ENCODE measurements around the gene UCMA. TPM values are rescaled to one million over a fixed set of nuclear protein-coding genes. Genes with fewer than 3 reads are reported as not detected.

UCMA gene
- total RNA-seq, 6 donors from 2014 or later: not detected

DNA sequence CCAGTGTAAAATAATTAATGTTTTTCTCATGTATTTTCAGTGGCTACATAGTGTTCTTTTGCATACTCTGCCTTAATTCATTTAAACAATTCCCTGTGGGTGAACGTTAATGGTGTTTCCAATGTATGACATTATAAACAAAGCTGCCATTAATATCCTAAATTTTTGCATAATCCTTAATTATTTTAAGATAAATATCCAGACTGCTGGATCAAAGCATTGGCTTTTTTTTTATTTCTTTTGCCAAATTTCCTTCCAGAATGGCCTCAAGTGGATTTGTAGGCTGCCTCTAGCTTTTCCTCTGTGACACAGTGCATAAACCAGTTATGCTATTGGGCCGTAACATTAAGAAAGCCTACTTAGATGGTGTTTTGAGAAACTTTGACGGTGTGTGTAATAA lies 43.4 kb downstream of the UCMA start:
- Histone ChIP-seq H3K4me1 (no peaks in the 10 kb centered on the region), H3K27me3 (no peaks in the 10 kb centered on the region), H3K36me3 (no peaks in the 10 kb centered on the region), H3K4me3 (no peak overlapping the region), H3K9me3 (no peaks in the 10 kb centered on the region), H3K27ac (no peak overlapping the region)
- DNase-seq: no peak
- WGBS, 2 donors: 88 to 96% methylated on average over 3 of the region's 3 CpGs
- no peak for ATAC-seq (ENCODE audit: low FRiP score in 2 of 2)
- no peak for TF ChIP-seq POLR2AphosphoS5 (IDR thresholded peaks at IDR 0.05)
- TF ChIP-seq, protein P1, sequence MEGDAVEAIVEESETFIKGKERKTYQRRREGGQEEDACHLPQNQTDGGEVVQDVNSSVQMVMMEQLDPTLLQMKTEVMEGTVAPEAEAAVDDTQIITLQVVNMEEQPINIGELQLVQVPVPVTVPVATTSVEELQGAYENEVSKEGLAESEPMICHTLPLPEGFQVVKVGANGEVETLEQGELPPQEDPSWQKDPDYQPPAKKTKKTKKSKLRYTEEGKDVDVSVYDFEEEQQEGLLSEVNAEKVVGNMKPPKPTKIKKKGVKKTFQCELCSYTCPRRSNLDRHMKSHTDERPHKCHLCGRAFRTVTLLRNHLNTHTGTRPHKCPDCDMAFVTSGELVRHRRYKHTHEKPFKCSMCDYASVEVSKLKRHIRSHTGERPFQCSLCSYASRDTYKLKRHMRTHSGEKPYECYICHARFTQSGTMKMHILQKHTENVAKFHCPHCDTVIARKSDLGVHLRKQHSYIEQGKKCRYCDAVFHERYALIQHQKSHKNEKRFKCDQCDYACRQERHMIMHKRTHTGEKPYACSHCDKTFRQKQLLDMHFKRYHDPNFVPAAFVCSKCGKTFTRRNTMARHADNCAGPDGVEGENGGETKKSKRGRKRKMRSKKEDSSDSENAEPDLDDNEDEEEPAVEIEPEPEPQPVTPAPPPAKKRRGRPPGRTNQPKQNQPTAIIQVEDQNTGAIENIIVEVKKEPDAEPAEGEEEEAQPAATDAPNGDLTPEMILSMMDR (IDR thresholded peaks at IDR 0.05): no peak

DNA sequence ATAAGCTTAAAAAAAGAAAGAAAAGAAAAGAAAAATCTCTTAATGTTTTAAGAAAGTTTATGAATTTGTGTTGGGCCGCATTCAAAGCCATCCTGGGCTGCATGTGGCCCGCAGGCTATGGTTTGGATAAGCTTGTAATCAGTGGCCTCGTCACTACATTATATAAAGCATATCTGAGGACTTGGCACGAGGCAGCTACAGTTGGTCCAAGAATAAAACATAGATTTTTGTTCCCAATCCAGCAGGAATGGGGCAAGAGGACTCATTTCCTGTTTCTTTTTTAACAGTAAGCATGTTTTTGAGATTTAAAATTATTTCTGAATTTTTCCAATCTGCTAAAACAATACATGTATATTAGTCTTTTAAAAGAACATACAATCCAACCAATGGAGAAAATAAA lies 44.2 kb downstream of the UCMA start:
- WGBS, 2 donors: 65 to 88% methylated on average over 4 of the region's 4 CpGs
- TF ChIP-seq, protein P1 (IDR thresholded peaks at IDR 0.05): no peak
- TF ChIP-seq POLR2AphosphoS5 (IDR thresholded peaks at IDR 0.05) (no peak), EP300 (IDR thresholded peaks at IDR 0.05) (no peak), POLR2A (IDR thresholded peaks at IDR 0.05) (no peak)
- H3K27me3 ChIP-seq: no peaks in the 10 kb centered on the region
- H3K36me3 ChIP-seq: no peaks in the 10 kb centered on the region
- no peak overlapping the region for H3K4me3 ChIP-seq
- ATAC-seq (ENCODE audit: low FRiP score in 2 of 2) (no peak), DNase-seq (no peak)
- H3K4me1 ChIP-seq: no peaks in the 10 kb centered on the region
- no peak overlapping the region for H3K27ac ChIP-seq
- no peaks in the 10 kb centered on the region for H3K9me3 ChIP-seq

DNA sequence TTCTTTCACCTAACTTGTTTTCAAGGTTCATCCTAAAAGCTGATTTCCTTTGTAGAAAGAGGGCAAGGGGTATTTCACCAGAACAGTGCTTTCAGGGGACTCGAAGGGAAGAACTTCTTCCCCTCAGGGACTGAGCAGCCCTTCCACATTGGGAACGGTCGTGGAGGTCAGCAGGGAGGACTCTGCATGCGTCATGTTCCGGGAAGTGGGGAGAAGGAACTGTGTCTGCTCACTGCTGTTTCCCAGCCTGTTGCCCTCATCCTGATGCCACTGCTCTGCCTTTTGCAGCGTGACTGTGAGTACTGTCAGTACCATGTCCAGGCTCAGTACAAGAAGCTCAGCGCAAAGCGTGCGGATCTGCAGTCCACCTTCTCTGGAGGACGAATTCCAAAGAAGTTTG lies 45.6 kb downstream of the UCMA start:
- Histone ChIP-seq H3K4me3 (no peak overlapping the region), H3K4me1 (no peaks in the 10 kb centered on the region), H3K36me3 (no peaks in the 10 kb centered on the region), H3K27me3 (no peaks in the 10 kb centered on the region), H3K27ac (no peak overlapping the region), H3K9me3 (no peaks in the 10 kb centered on the region)
- ATAC-seq (ENCODE audit: low FRiP score in 2 of 2) (no peak), DNase-seq (no peak)
- TF ChIP-seq, protein P1 (IDR thresholded peaks at IDR 0.05): no peak
- TF ChIP-seq EP300 (IDR thresholded peaks at IDR 0.05) (no peak), POLR2AphosphoS5 (IDR thresholded peaks at IDR 0.05) (no peak), POLR2A (IDR thresholded peaks at IDR 0.05) (no peak)
- WGBS, 2 donors: 94 to 96% methylated on average over 10 of the region's 10 CpGs

DNA sequence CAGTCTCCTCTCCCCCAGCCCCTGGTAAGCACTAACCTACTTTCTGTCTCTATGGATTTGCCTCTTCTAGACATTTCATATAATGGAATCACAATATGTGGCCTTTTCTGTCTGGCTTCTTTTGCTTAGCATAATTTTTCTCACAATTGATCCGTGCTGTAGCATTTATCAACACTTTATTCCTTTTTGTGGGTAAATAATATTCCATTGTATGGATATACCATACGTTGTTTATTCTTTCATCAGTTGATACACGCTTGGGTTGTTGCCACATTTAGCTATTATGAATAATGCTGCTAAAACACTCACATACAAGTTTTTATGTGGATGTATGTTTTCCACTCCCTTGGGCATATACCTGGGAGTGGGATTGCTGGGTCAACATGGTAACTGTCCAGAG lies 47.0 kb downstream of the UCMA start:
- TF ChIP-seq EP300 (IDR thresholded peaks at IDR 0.05) (no peak), POLR2AphosphoS5 (IDR thresholded peaks at IDR 0.05) (no peak), POLR2A (IDR thresholded peaks at IDR 0.05) (no peak)
- TF ChIP-seq, protein P1 (IDR thresholded peaks at IDR 0.05): no peak
- no peak for ATAC-seq (ENCODE audit: low FRiP score in 2 of 2)
- Histone ChIP-seq H3K27ac (no peak overlapping the region), H3K36me3 (no peaks in the 10 kb centered on the region), H3K9me3 (no peaks in the 10 kb centered on the region), H3K27me3 (no peaks in the 10 kb centered on the region), H3K4me1 (no peaks in the 10 kb centered on the region), H3K4me3 (no peak overlapping the region)
- 93 to 98% methylated on average over 3 of the region's 3 CpGs for WGBS, 2 donors
- DNase-seq: no peak

DNA sequence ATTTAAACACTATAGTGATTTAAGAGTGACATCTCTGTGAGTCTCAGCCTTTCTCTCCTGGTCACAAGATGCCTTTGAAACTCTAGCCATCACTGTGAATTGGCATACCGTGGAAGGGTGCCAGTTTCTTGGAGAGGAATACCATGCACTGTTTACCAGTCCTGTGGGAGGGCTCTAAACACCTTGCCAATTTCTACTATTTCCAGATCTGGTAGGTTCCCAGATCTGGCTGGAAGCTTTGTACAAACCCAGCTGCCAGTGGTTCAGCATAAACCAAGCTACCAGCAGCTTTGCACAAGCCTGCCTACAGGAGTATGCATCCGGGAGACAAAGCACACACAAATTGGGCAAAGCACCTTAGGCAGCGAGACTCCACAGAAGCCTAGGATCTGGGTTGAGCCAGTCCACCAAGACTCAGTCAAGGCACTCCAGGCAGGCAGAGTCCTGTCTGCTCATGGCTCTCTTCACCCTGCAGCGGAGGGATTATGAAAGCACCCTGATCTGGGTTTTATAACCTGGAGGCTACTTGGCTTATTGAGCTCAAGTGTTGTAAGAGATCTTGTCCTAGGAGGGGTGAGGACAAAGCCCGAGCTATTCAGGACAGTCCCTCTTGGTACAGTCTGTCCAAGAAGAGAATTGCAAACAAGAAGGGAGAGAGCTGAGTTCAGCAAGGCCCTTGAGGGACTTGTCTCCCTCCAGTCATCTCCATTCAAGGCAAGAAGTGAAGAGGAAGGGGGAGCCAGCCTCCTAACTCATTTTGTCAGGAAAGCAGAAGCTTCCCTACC lies 49.3 kb downstream of the UCMA start:
- Histone ChIP-seq H3K4me1 (no peaks in the 10 kb centered on the region), H3K36me3 (no peaks in the 10 kb centered on the region), H3K4me3 (no peak overlapping the region), H3K27me3 (no peaks in the 10 kb centered on the region), H3K27ac (peak overlapping the region in 1 of 4 donors; percentile 29), H3K9me3 (no peaks in the 10 kb centered on the region)
- DNase-seq (peak in 1 of 2 donors; percentile 41), ATAC-seq (ENCODE audit: low FRiP score in 2 of 2) (peak; percentile 36 to 88)
- TF ChIP-seq POLR2A (IDR thresholded peaks at IDR 0.05) (no peak), EP300 (IDR thresholded peaks at IDR 0.05) (no peak), POLR2AphosphoS5 (IDR thresholded peaks at IDR 0.05) (no peak)
- TF ChIP-seq, protein P1 (IDR thresholded peaks at IDR 0.05): no peak
- 68 to 92% methylated on average over 3 to 5 of the region's 5 CpGs for WGBS, 2 donors

Data from upper lobe of left lung (tissue), 6 donors.